OCI-LY3 (cell line): ENCODE measurements around the gene PRTFDC1.

Source experiments
- EZH2phosphoT487 ChIP-seq: fragments of 200-600 bp; shearing (Covaris generic); IDR thresholded peaks from 2 replicates; pipeline ENCODE4 v1.6.1; 2018; ENCODE audit warnings: antibody characterized with exemption, mixed run types, low read depth
- TF ChIP-seq, protein P1 (sequence below): fragments of 200-600, 300-600 bp; sonication (generic); IDR thresholded peaks from 2 replicates; pipeline ENCODE4 v1.5.1; 2014; ENCODE audit warnings: antibody characterized with exemption, low read length, low read depth

DNA sequence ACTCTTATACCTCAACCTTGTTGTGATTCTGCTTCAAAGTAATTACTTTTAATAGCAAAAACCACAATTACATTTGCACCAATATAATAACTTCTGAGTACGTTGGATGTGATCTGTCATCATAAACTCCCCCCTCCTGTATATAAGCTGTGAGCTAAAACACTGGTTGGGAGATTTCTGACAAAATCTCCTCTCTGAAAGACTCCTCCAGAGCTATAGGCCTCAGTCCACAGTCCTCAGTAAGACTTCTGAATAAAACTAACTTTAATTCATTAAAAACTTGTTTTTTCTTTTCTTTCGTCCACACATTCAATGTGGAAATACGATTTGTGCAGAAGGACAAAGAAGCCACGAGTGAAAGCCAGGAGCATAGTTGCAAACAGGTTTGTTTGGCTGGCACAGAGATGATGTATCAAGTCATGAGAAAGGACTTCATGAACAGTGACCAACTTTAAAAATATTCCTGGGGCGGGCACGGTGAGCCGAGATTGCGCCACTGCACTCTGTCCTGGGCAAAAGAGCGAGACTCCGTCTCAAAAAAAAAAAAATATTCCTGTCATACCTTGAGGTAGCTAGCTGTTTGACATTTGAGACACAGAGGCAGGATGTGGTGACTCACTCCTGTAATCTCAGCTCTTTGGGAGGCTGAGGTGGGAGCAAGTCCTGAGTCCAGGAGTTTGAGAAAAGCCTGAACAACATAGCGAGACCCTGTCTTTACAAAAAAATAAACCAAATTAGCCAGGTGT, 137.7 kb downstream of the PRTFDC1 start:
- TF ChIP-seq EZH2phosphoT487, result no peak
- TF ChIP-seq, protein P1, sequence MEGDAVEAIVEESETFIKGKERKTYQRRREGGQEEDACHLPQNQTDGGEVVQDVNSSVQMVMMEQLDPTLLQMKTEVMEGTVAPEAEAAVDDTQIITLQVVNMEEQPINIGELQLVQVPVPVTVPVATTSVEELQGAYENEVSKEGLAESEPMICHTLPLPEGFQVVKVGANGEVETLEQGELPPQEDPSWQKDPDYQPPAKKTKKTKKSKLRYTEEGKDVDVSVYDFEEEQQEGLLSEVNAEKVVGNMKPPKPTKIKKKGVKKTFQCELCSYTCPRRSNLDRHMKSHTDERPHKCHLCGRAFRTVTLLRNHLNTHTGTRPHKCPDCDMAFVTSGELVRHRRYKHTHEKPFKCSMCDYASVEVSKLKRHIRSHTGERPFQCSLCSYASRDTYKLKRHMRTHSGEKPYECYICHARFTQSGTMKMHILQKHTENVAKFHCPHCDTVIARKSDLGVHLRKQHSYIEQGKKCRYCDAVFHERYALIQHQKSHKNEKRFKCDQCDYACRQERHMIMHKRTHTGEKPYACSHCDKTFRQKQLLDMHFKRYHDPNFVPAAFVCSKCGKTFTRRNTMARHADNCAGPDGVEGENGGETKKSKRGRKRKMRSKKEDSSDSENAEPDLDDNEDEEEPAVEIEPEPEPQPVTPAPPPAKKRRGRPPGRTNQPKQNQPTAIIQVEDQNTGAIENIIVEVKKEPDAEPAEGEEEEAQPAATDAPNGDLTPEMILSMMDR, result no peak
